ENCODE measurements around the gene UTS2. TPM values are rescaled to one million over a fixed set of nuclear protein-coding genes. Genes with fewer than 3 reads are reported as not detected.

UTS2 gene
- total and polyA plus RNA-seq, 2 of the 8 experiments (the other 6 are each of a cell fraction or from before 2014, with no cell fraction given) = not detected

DNA sequence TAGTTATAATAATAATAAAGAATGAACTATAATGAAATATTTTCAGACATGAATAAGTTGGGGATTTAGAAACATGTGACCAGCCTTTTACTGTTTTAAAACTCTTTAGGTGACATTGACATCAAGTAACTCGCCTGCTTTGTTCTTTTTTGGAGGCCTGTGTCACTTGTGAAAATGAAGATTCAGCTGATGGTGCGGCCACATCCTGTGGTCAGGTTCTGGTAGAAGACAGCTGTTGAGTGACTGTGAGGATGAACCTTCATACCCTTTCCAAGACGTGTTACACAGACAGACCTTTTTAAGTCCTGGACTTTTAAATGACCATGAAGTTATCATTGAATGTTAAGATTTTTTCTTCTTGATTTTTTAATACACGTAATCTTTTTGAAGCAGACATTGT is 10.3 kb downstream of the UTS2 start:
- Histone ChIP-seq H4K20me1 (replicated peaks in 1 of 2; ENCODE audit: control insufficient read depth in 1 of 2, insufficient read depth in 2 of 2, low read length in 2 of 2) (no peaks in the 10 kb centered on the region), H3K79me2 (ENCODE audit: control insufficient read depth in 1 of 2, insufficient read depth in 2 of 2, low read length in 2 of 2) (no peaks in the 10 kb centered on the region), H4K91ac (replicated peaks; ENCODE audit: insufficient read length, low read length) (no peak overlapping the region), H3K4me3 (ENCODE audit: extremely low read depth in 1 of 4, insufficient read depth in 2 of 4, low read depth in 3 of 4, low read length in 4 of 4) (no peak overlapping the region), H3K18ac (ENCODE audit: extremely low read depth, low read length) (no peak overlapping the region), H3K9me3 (ENCODE audit: insufficient read depth in 2 of 2, low read depth in 1 of 2, low read length in 1 of 2) (peaks cover 4% of the 10 kb centered on the region in 2 experiments; a peak in 3 of 4 replicates), H3K4me1 (replicated peaks in 1 of 4; ENCODE audit: control insufficient read depth in 3 of 4, insufficient read depth in 4 of 4, low read length in 3 of 4) (no peaks in the 10 kb centered on the region), H4K5ac (ENCODE audit: insufficient read length, low read depth, low read length) (no peak overlapping the region), H3K9ac (replicated peaks in 1 of 4; ENCODE audit: extremely low read depth in 1 of 4, low read depth in 3 of 4, low read length in 3 of 4) (no peak overlapping the region), H3K56ac (replicated peaks; ENCODE audit: insufficient read length, low read depth, low read length) (no peak overlapping the region), H4K8ac (ENCODE audit: extremely low read depth, insufficient read depth, low read length) (no peak overlapping the region), H2BK20ac (ENCODE audit: low read length) (no peak overlapping the region), H2BK15ac (ENCODE audit: low read length) (no peak overlapping the region), H3K23me2 (ENCODE audit: low read depth, low read length) (no peaks in the 10 kb centered on the region), H3K14ac (ENCODE audit: insufficient read length) (no peak overlapping the region), H2BK5ac (ENCODE audit: low read depth, low read length) (no peak overlapping the region), H3K4me2 (ENCODE audit: insufficient read depth in 1 of 2, low read depth in 2 of 2, low read length in 2 of 2) (no peak overlapping the region), H3K36me3 (ENCODE audit: control insufficient read depth in 2 of 4, insufficient read depth in 4 of 4, low read length in 3 of 4) (peaks cover 0 to 22% (median 9%) of the 10 kb centered on the region in 4 experiments; a peak in 5 of 8 replicates), H3K23ac (ENCODE audit: insufficient read length) (no peak overlapping the region), H2BK120ac (replicated peaks; ENCODE audit: low read depth, low read length) (no peak overlapping the region), H2BK12ac (ENCODE audit: low read depth, low read length) (no peak overlapping the region), H3K27me3 (replicated peaks in 1 of 4; ENCODE audit: control insufficient read depth in 3 of 4, extremely low read depth in 1 of 4, insufficient read depth in 3 of 4, low read length in 3 of 4) (peaks cover 0 to 1% (median 0%) of the 10 kb centered on the region in 4 experiments; a peak in 1 of 7 replicates), H3K4ac (replicated peaks; ENCODE audit: insufficient read length, low read depth, low read length) (no peak overlapping the region), H2AK5ac (ENCODE audit: low read depth, low read length) (no peak overlapping the region), H3K27ac (ENCODE audit: low read depth, low read length) (no peak overlapping the region), H2AFZ (ENCODE audit: low read length) (no peak overlapping the region), H3K79me1 (ENCODE audit: low read depth, low read length) (no peaks in the 10 kb centered on the region)
- ChIA-PET CTCF (ENCODE audit: partially characterized antibody) (interaction anchor here (1.3 to 1.4 kb wide), 2 partner anchors 34 to 125 kb away, joined by 3 to 6 read pairs; no protein-coding TSS in a partner anchor), POLR2A (ENCODE audit: partially characterized antibody) (no interaction called here)
- DNase-seq (ENCODE audit: low read depth in 1 of 2, low spot score in 2 of 2) (no peak), FAIRE-seq (no peak)
- TF ChIP-seq SIN3A (conservative IDR thresholded peaks at IDR 0.05 in 1 of 2, IDR thresholded peaks at IDR 0.05 in 1 of 2; ENCODE audit: low read depth in 1 of 2, low read length in 2 of 2) = no peak
- no peak for TF ChIP-seq RXRA (IDR thresholded peaks at IDR 0.05; ENCODE audit: insufficient read depth, low read depth, low read length)
- no peak for TF ChIP-seq KDM4A (IDR thresholded peaks at IDR 0.05; ENCODE audit: low read depth, low read length, severe bottlenecking)
- no peak for TF ChIP-seq SAP30 (IDR thresholded peaks at IDR 0.05; ENCODE audit: insufficient read depth, insufficient replicate concordance, low read length)
- TF ChIP-seq ASH2L (IDR thresholded peaks at IDR 0.05; ENCODE audit: low read length) = no peak
- TF ChIP-seq CBX8 (IDR thresholded peaks at IDR 0.05; ENCODE audit: borderline replicate concordance, low read depth, low read length) = no peak
- TF ChIP-seq PHF8 (conservative IDR thresholded peaks at IDR 0.05; ENCODE audit: low read depth, low read length) = no peak
- TF ChIP-seq TCF12 (IDR thresholded peaks at IDR 0.05; ENCODE audit: low read depth, low read length) = no peak
- no peak for TF ChIP-seq SUZ12 (IDR thresholded peaks at IDR 0.05; ENCODE audit: low read length)
- TF ChIP-seq POLR2AphosphoS5 (IDR thresholded peaks at IDR 0.05; ENCODE audit: low read depth, low read length) = no peak
- TF ChIP-seq EP300 (IDR thresholded peaks at IDR 0.05; ENCODE audit: borderline replicate concordance in 1 of 2, low read depth in 2 of 2, low read length in 2 of 2) = no peak
- no peak for TF ChIP-seq KDM1A (IDR thresholded peaks at IDR 0.05; ENCODE audit: borderline replicate concordance, low read length)
- TF ChIP-seq CREB1 (IDR thresholded peaks at IDR 0.05) = no peak
- TF ChIP-seq SP1 (IDR thresholded peaks at IDR 0.05; ENCODE audit: low read depth, low read length) = no peak
- no peak for TF ChIP-seq TEAD4 (IDR thresholded peaks at IDR 0.05; ENCODE audit: low read depth, low read length)
- 84% methylated on average over 4 of the region's 4 CpGs; no CpG with 5 or more reads in 1 of the 2 experiments for WGBS, 2 experiments (ENCODE audit: extremely low coverage in 1 of 2, insufficient coverage in 1 of 2, insufficient read length in 1 of 2, insufficient replicate concordance in 2 of 2, low coverage in 1 of 2, low lambda C conversion rate in 2 of 2, missing lambda C conversion rate in 1 of 2)
